KMS-11 (cell line): Measurements from ENCODE around the gene SGPP2.

Experiments
- H2AFZ ChIP-seq: fragments of 200-600 bp; sonication (generic); 2 replicates; pipeline ENCODE4 v1.6.1; 2016; ENCODE audit warnings: antibody characterized with exemption, mixed run types, low read depth
- H3K27ac ChIP-seq: fragments of 200-600 bp; sonication (generic); 2 replicates; pipeline ENCODE4 v1.6.1; 2016; ENCODE audit warnings: mild to moderate bottlenecking, mixed run types
- H3K27me3 ChIP-seq: fragments of 200-600 bp; sonication (generic); 2 replicates; pipeline ENCODE4 v1.6.1; 2017; ENCODE audit warnings: mild to moderate bottlenecking, low read depth, mixed run types, moderate library complexity; ENCODE audit not compliant: insufficient read depth
- H3K36me3 ChIP-seq: fragments of 200-600 bp; sonication (generic); 2 replicates; pipeline ENCODE4 v1.6.1; 2017; ENCODE audit warnings: mild to moderate bottlenecking, mixed run types; ENCODE audit not compliant: insufficient read depth
- H3K4me1 ChIP-seq: fragments of 200-600 bp; sonication (generic); 2 replicates; pipeline ENCODE4 v1.6.1; 2016; ENCODE audit warnings: mild to moderate bottlenecking, low read depth, mixed run types; ENCODE audit not compliant: poor library complexity, severe bottlenecking
- H3K4me2 ChIP-seq: fragments of 200-600 bp; sonication (generic); 2 replicates; pipeline ENCODE4 v1.7.0; 2016; ENCODE audit warnings: mild to moderate bottlenecking, mixed run types
- H3K4me3 ChIP-seq: fragments of 200-600 bp; sonication (generic); IDR thresholded peaks from 2 replicates; pipeline ENCODE4 v1.6.1; 2017; ENCODE audit warnings: low read depth, low read length, mixed read lengths; ENCODE audit not compliant: insufficient read depth
- H3K79me2 ChIP-seq: fragments of 200-600 bp; sonication (generic); 2 replicates; pipeline ENCODE4 v1.6.1; 2016; ENCODE audit warnings: low read depth, mixed run types; ENCODE audit not compliant: insufficient read depth
- H3K9ac ChIP-seq: fragments of 200-600 bp; sonication (generic); 2 replicates; pipeline ENCODE4 v1.6.1; 2016; ENCODE audit warnings: mild to moderate bottlenecking, mixed run types
- H4K20me1 ChIP-seq: fragments of 200-600 bp; sonication (generic); 2 replicates; pipeline ENCODE4 v1.6.1; 2016; ENCODE audit warnings: mild to moderate bottlenecking, mixed run types; ENCODE audit not compliant: insufficient read depth
- TF ChIP-seq, protein P1 (sequence below): fragments of 200-600 bp; sonication (generic); conservative IDR thresholded peaks from 2 replicates; pipeline ENCODE4 v1.6.1; 2017; ENCODE audit warnings: low read depth, mild to moderate bottlenecking, antibody characterized with exemption, low read length, moderate library complexity, mixed read lengths

The SGPP2 gene

DNA sequence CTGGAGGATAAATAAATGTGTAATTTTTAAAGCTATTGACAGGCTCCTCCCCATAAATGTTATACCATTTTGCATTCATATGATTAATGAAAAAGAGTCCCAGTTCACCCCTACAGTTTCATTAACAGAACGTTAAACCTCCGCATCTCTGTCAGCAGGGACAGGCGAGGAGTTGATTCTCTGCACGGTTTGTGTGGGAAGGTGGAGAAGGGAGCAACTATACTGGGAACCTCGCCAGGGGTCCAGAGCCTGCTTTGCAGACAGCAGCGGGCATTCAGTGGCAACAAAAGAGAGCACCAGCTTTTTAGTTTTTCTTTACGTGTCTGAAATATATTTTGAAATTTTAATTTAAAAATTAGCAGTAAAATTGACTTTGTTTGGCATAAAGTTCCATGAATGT is 130.2 kb downstream of the SGPP2 start:
- TF ChIP-seq, protein P1, sequence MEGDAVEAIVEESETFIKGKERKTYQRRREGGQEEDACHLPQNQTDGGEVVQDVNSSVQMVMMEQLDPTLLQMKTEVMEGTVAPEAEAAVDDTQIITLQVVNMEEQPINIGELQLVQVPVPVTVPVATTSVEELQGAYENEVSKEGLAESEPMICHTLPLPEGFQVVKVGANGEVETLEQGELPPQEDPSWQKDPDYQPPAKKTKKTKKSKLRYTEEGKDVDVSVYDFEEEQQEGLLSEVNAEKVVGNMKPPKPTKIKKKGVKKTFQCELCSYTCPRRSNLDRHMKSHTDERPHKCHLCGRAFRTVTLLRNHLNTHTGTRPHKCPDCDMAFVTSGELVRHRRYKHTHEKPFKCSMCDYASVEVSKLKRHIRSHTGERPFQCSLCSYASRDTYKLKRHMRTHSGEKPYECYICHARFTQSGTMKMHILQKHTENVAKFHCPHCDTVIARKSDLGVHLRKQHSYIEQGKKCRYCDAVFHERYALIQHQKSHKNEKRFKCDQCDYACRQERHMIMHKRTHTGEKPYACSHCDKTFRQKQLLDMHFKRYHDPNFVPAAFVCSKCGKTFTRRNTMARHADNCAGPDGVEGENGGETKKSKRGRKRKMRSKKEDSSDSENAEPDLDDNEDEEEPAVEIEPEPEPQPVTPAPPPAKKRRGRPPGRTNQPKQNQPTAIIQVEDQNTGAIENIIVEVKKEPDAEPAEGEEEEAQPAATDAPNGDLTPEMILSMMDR: no peak
- H3K4me3 ChIP-seq: no peak overlapping the region
- no peak overlapping the region for H2AFZ ChIP-seq
- H3K79me2 ChIP-seq: no peaks in the 10 kb centered on the region
- H3K4me1 ChIP-seq: no peaks in the 10 kb centered on the region
- H3K36me3 ChIP-seq: no peaks in the 10 kb centered on the region
- H4K20me1 ChIP-seq: no peaks in the 10 kb centered on the region
- no peak overlapping the region for H3K4me2 ChIP-seq
- no peak overlapping the region for H3K9ac ChIP-seq
- no peak overlapping the region for H3K27ac ChIP-seq
- no peaks in the 10 kb centered on the region for H3K27me3 ChIP-seq

DNA sequence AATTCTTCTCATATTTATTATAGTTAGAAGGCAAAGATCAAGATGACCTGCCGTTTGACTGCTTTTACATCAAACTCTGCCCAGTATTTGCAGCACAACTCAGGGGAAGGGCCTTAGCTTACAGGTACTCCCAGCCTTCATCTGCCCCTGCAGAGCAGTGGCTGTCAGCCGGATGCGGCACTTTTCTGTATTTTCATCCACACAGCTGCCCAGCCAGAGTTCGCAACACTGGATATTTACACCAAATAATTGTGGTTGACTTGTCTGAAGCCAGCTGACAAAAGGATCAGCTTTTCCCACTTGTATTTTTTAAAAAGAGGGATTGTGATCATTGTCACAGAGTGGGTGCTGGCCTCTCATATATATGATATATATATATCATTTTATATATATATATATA is 136.8 kb downstream of the SGPP2 start:
- Histone ChIP-seq H3K4me2 (no peak overlapping the region), H3K4me1 (no peaks in the 10 kb centered on the region), H3K36me3 (no peaks in the 10 kb centered on the region), H3K4me3 (no peak overlapping the region), H3K79me2 (no peaks in the 10 kb centered on the region), H2AFZ (no peak overlapping the region), H3K9ac (no peak overlapping the region), H3K27ac (no peak overlapping the region), H3K27me3 (no peaks in the 10 kb centered on the region), H4K20me1 (no peaks in the 10 kb centered on the region)
- TF ChIP-seq, protein P1: no peak

DNA sequence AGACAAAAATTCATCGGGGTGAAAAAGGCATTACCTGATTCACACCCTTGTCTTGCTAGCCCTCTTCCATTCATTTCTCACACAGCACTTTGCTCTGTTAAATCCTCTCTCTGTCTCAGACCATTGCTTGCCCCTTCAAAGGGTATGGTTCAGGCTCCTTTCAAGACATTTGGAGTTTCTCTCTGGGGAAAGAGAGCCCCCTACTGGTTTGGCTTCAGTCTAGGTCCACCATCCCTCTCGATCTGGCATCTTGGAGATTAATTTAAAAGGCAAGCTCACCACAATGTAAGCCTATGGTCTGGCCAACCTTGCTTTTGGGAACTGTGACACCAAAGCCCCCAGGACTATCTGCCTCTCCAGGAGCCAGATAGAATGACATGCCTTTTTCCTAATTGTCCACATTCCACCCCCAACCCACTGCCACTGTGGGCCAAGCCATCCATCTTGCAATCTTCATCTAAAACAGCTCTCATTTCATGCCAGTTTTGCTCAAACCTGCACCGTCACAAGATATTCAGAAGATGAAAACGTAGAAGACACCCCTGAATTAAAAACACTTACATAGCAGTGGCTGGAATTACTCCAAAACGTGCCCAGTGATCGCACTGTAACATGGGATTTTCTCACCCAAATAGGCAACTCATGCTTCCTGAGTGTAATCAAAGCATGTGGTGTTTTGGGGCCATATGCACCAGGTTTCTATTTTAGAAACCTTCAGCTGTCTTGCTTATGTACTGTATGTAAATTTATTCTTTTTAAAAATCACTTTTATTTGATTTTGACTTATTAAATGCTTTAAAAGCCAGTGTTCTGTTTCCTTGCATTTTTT is 137.7 kb downstream of the SGPP2 start:
- H3K4me2 ChIP-seq: no peak overlapping the region
- H3K4me3 ChIP-seq: no peak overlapping the region
- no peaks in the 10 kb centered on the region for H3K79me2 ChIP-seq
- H3K9ac ChIP-seq: no peak overlapping the region
- H3K4me1 ChIP-seq: no peaks in the 10 kb centered on the region
- no peaks in the 10 kb centered on the region for H3K27me3 ChIP-seq
- TF ChIP-seq, protein P1: peak; percentile 77
- H4K20me1 ChIP-seq: no peaks in the 10 kb centered on the region
- no peaks in the 10 kb centered on the region for H3K36me3 ChIP-seq
- no peak overlapping the region for H3K27ac ChIP-seq
- no peak overlapping the region for H2AFZ ChIP-seq

DNA sequence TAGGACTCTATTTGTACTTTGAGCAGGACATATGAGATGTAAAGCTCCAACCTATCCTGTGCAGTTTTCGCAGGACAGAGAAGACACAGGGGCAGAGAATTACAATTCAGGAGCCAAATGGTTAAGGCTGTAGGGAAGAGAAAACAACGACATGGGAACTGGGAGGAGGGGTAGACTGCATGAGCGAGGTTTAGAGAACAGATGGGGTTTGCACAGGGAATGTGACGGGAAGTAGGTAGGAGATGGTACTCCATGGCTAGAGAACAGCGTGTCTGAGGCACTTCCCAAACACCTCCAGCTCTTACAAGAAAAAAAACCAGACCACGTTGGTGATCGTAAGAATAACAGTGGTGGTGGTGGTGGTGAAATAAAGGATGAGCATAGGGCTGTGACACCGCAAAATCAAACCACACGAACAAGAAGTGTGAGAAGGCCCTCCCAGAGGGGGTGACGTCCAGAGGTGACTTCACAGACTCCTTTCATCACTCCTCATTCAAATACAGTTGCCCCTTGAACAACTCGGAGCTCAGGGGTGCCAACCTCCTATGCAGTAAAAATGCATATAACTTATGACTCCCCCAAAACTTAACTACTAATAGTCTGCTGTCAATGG is 138.9 kb downstream of the SGPP2 start:
- no peak overlapping the region for H2AFZ ChIP-seq
- no peaks in the 10 kb centered on the region for H3K4me1 ChIP-seq
- H3K79me2 ChIP-seq: no peaks in the 10 kb centered on the region
- H3K27ac ChIP-seq: no peak overlapping the region
- H4K20me1 ChIP-seq: no peaks in the 10 kb centered on the region
- H3K4me2 ChIP-seq: no peak overlapping the region
- TF ChIP-seq, protein P1: no peak
- H3K9ac ChIP-seq: no peak overlapping the region
- H3K36me3 ChIP-seq: no peaks in the 10 kb centered on the region
- H3K4me3 ChIP-seq: no peak overlapping the region
- no peaks in the 10 kb centered on the region for H3K27me3 ChIP-seq
